GM23338 (cell line): ENCODE results near the gene DNAH8. TPM values are rescaled to one million over a fixed set of nuclear protein-coding genes. Genes with fewer than 3 reads are reported as not detected.

ENCODE experiments used
- ATAC-seq: fragments of 200-7000 bp; cut with Tn5 transposase; 3 replicates; pipeline ENCODE4 v1.9.1; 2020
- DNase-seq: peaks from one replicate; pipeline ENCODE4 v3.0.0-alpha.2; 2015; ENCODE audit warnings: low spot score
- H2AFZ ChIP-seq: fragments of 200-600 bp; sonication (generic); 2 replicates; pipeline ENCODE4 v1.8.0; 2016; ENCODE audit warnings: antibody characterized with exemption, mild to moderate bottlenecking, moderate library complexity
- H3F3A ChIP-seq: fragments of 200-600 bp; sonication (generic); replicated peaks from 2 replicates; pipeline ENCODE4 v1.8.0; 2017; ENCODE audit warnings: antibody characterized with exemption, mixed run types, low read depth
- H3K27ac ChIP-seq: fragments of 200-600 bp; sonication (generic); 2 replicates; pipeline ENCODE4 v1.6.1; 2016; ENCODE audit warnings: low read depth
- H3K27me3 ChIP-seq: fragments of 200-600 bp; sonication (generic); 2 replicates; pipeline ENCODE4 v1.8.0; 2016; ENCODE audit warnings: mild to moderate bottlenecking, mixed run types, moderate library complexity; ENCODE audit not compliant: insufficient read depth
- H3K36me3 ChIP-seq: fragments of 200-600 bp; sonication (generic); 2 replicates; pipeline ENCODE4 v1.8.0; 2016; ENCODE audit warnings: mild to moderate bottlenecking; ENCODE audit not compliant: insufficient read depth
- H3K4me1 ChIP-seq: fragments of 200-600 bp; sonication (generic); 2 replicates; pipeline ENCODE4 v1.8.0; 2016; ENCODE audit warnings: mild to moderate bottlenecking, moderate library complexity; ENCODE audit not compliant: insufficient read depth
- H3K4me2 ChIP-seq: fragments of 200-600 bp; sonication (generic); 2 replicates; pipeline ENCODE4 v1.7.1; 2017; ENCODE audit warnings: mixed run types
- H3K4me3 ChIP-seq: fragments of 200-600 bp; sonication (generic); 2 replicates; pipeline ENCODE4 v1.6.1; 2016; ENCODE audit warnings: mixed run types
- H3K79me2 ChIP-seq: fragments of 200-600 bp; sonication (generic); replicated peaks from 2 replicates; pipeline ENCODE4 v1.8.0; 2017; ENCODE audit warnings: mild to moderate bottlenecking; ENCODE audit not compliant: insufficient read depth
- H3K9me2 ChIP-seq: fragments of 200-600 bp; sonication (generic); 2 replicates; pipeline ENCODE4 v1.8.0; 2017; ENCODE audit not compliant: insufficient read depth
- H4K20me1 ChIP-seq: fragments of 200-600 bp; sonication (generic); replicated peaks from 2 replicates; pipeline ENCODE4 v1.8.0; 2017; ENCODE audit warnings: mild to moderate bottlenecking; ENCODE audit not compliant: insufficient read depth
- H3K27ac Mint-ChIP-seq: 2 replicates; pipeline ENCODE4 v1.8.0; 2020; ENCODE audit warnings: inconsistent platforms, mild to moderate bottlenecking, moderate library complexity, mixed read lengths
- H3K27me3 Mint-ChIP-seq: 3 replicates; pipeline ENCODE4 v1.8.0; 2022; ENCODE audit warnings: low read depth, mild to moderate bottlenecking, moderate library complexity, mixed read lengths, inconsistent platforms; ENCODE audit not compliant: insufficient read depth, poor library complexity
- H3K36me3 Mint-ChIP-seq: 3 replicates; pipeline ENCODE4 v1.8.0; 2021; ENCODE audit warnings: low read depth, mild to moderate bottlenecking, inconsistent platforms, moderate library complexity, mixed read lengths
- H3K4me1 Mint-ChIP-seq: 3 replicates; pipeline ENCODE4 v1.8.0; 2020; ENCODE audit warnings: mild to moderate bottlenecking, inconsistent platforms, mixed read lengths
- H3K4me3 Mint-ChIP-seq: 3 replicates; pipeline ENCODE4 v1.8.0; 2021; ENCODE audit warnings: moderate library complexity, mild to moderate bottlenecking, inconsistent platforms, mixed read lengths
- H3K9me3 Mint-ChIP-seq: 3 replicates; pipeline ENCODE4 v1.8.0; 2020; ENCODE audit warnings: moderate library complexity, mild to moderate bottlenecking, inconsistent platforms, mixed read lengths
- CREB1 ChIP-seq: fragments of 250-450 bp; sonication (Bioruptor Pico); IDR thresholded peaks from 2 replicates; pipeline ENCODE4 v1.5.0; 2020; ENCODE audit warnings: low read depth, mild to moderate bottlenecking, moderate library complexity
- CTCF ChIP-seq, 2 experiments: fragments of 200-600 bp in 1 of 2; sonication (generic) in 1 of 2; conservative IDR thresholded peaks; 2 replicates each; pipeline versions ENCODE4 v1.5.1 to v1.6.1; 2016 to 2017; ENCODE audit warnings: antibody characterized with exemption in 2 of 2, low read depth in 2 of 2, mild to moderate bottlenecking in 2 of 2, moderate library complexity in 1 of 2
- ETS1 ChIP-seq: IDR thresholded peaks from 2 replicates; pipeline ENCODE4 v1.6.1; 2016; ENCODE audit warnings: antibody characterized with exemption
- EZH2 ChIP-seq: fragments of 200-600 bp; sonication (generic); IDR thresholded peaks from one replicate; pipeline ENCODE4 v1.8.0; 2017; ENCODE audit warnings: antibody characterized with exemption, mild to moderate bottlenecking, low read depth; ENCODE audit not compliant: unreplicated experiment
- EZH2phosphoT487 ChIP-seq: fragments of 200-600 bp; sonication (generic); IDR thresholded peaks from one replicate; pipeline ENCODE4 v1.8.1; 2018; ENCODE audit warnings: antibody characterized with exemption; ENCODE audit not compliant: unreplicated experiment
- STAT1 ChIP-seq: IDR thresholded peaks from one replicate; pipeline ENCODE4 v1.6.1; 2016; ENCODE audit warnings: antibody characterized with exemption; ENCODE audit not compliant: unreplicated experiment
- ZNF114 ChIP-seq: fragments of 250-450 bp; sonication (Bioruptor Pico); IDR thresholded peaks from 2 replicates; pipeline ENCODE4 v1.5.0; 2020; ENCODE audit warnings: mild to moderate bottlenecking, moderate library complexity
- ZNF331 ChIP-seq: fragments of 250-450 bp; sonication (Bioruptor Pico); IDR thresholded peaks from 2 replicates; pipeline ENCODE4 v1.5.0; 2020; ENCODE audit warnings: low read depth, mild to moderate bottlenecking, moderate library complexity
- ZNF462 ChIP-seq: fragments of 250-450 bp; sonication (Bioruptor Pico); IDR thresholded peaks from 2 replicates; pipeline ENCODE4 v1.5.0; 2020; ENCODE audit warnings: mild to moderate bottlenecking, moderate library complexity
- polyA plus RNA-seq: library from polyadenylated mRNA; unstranded; fragments of >200 nt; fragmentation: Nextera tagmentation; extraction: Ambion mirVana; gene quantifications from 2 replicates; pipeline ENCODE4 v1.2.1, GENCODE V29; 2016
- total RNA-seq: library from RNA; depleted of rRNA; stranded (reverse); fragments of >200 nt; shearing (Covaris generic); gene quantifications from 2 replicates; pipeline ENCODE4 v1.2.3, GENCODE V29; 2014

The DNAH8 gene
- total and polyA plus RNA-seq, 2 experiments from 2014 or later = 0.02 TPM; not detected in 1

- Histone ChIP-seq H3K4me2 (no peak overlapping the region), H3K27ac (no peak overlapping the region), H3K9me2 (no peaks in the 10 kb centered on the region), H3K27me3 (no peaks in the 10 kb centered on the region), H3F3A (no peaks in the 10 kb centered on the region), H3K4me3 (no peak overlapping the region), H2AFZ (no peak overlapping the region), H4K20me1 (no peaks in the 10 kb centered on the region), H3K4me1 (no peaks in the 10 kb centered on the region), H3K79me2 (no peaks in the 10 kb centered on the region), H3K36me3 (no peaks in the 10 kb centered on the region)
- H3K9me3 Mint-ChIP-seq = no peaks in the 10 kb centered on the region
- no peaks in the 10 kb centered on the region for H3K4me1 Mint-ChIP-seq
- H3K27me3 Mint-ChIP-seq = peaks cover 2% of the 10 kb centered on the region
- ATAC-seq (no peak), DNase-seq (no peak)
- H3K27ac Mint-ChIP-seq = no peak overlapping the region
- TF ChIP-seq ZNF331 (CRISPR knock-in tag) = no peak
- TF ChIP-seq EZH2 = no peak
- H3K4me3 Mint-ChIP-seq = no peak overlapping the region
- no peaks in the 10 kb centered on the region for H3K36me3 Mint-ChIP-seq
These were observed 109.3 kb downstream of the DNAH8 start for GRCh38 chr6:38824243-38824894.

- no peaks in the 10 kb centered on the region for H3K27me3 ChIP-seq
- Mint-ChIP-seq H3K27me3 (peaks cover 2% of the 10 kb centered on the region), H3K27ac (no peak overlapping the region), H3K4me3 (no peak overlapping the region), H3K9me3 (no peaks in the 10 kb centered on the region), H3K36me3 (no peaks in the 10 kb centered on the region), H3K4me1 (no peaks in the 10 kb centered on the region)
- no peaks in the 10 kb centered on the region for H3K79me2 ChIP-seq
- H3F3A ChIP-seq = no peaks in the 10 kb centered on the region
- no peak for ATAC-seq
- no peak overlapping the region for H3K4me3 ChIP-seq
- H3K27ac ChIP-seq = no peak overlapping the region
- no peaks in the 10 kb centered on the region for H3K9me2 ChIP-seq
- no peak for DNase-seq
- H3K4me2 ChIP-seq = no peak overlapping the region
- H2AFZ ChIP-seq = no peak overlapping the region
- no peaks in the 10 kb centered on the region for H3K36me3 ChIP-seq
- no peaks in the 10 kb centered on the region for H4K20me1 ChIP-seq
- H3K4me1 ChIP-seq = no peaks in the 10 kb centered on the region
- no peak for TF ChIP-seq ETS1
- no peak for TF ChIP-seq STAT1
- no peak for TF ChIP-seq EZH2
- no peak for TF ChIP-seq CREB1 (CRISPR knock-in tag)
- no peak for TF ChIP-seq ZNF462 (CRISPR knock-in tag)
- no peak for TF ChIP-seq CTCF (conservative IDR thresholded peaks at IDR 0.05; ENCODE audit: low read depth in 2 of 2)
- TF ChIP-seq EZH2phosphoT487 = no peak
- TF ChIP-seq ZNF114 (CRISPR knock-in tag) = no peak
These were observed 111.9 kb downstream of the DNAH8 start for GRCh38 chr6:38827024-38827423.
